HG03558 (cell line): ENCODE results near the gene TERF2IP.

Source experiments
- ATAC-seq: cut with Tn5 transposase; IDR thresholded peaks from one replicate; pipeline ENCODE4 v1.9.1; 2021; ENCODE audit warnings: moderate number of reproducible peaks; ENCODE audit not compliant: unreplicated experiment; ENCODE audit errors: extremely low read depth

Gene TERF2IP

GRCh38 chr16:75632857-75633256 lies 14.7 kb upstream of the TERF2IP start:
- no peak for ATAC-seq

GRCh38 chr16:75635036-75635435 lies 12.5 kb upstream of the TERF2IP start:
- no peak for ATAC-seq

- no peak for ATAC-seq
Observed at GRCh38 chr16:75640598-75640997, 7.0 kb upstream of the TERF2IP start.

- no peak for ATAC-seq
Observed at GRCh38 chr16:75644240-75645012, 3.1 kb upstream of the TERF2IP start.

GRCh38 chr16:75647112-75647491 lies 471 bp upstream of the TERF2IP start:
- peak; percentile 7 for ATAC-seq

- peak; percentile 13 for ATAC-seq
Observed at GRCh38 chr16:75648265-75649076, 898 bp downstream of the TERF2IP start.

GRCh38 chr16:75653922-75654321 lies 6.3 kb downstream of the TERF2IP start:
- ATAC-seq, result no peak

GRCh38 chr16:75658175-75658574 lies 10.6 kb downstream of the TERF2IP start:
- ATAC-seq, result no peak

- no peak for ATAC-seq
Observed at GRCh38 chr16:75660321-75660720, 12.7 kb downstream of the TERF2IP start.

GRCh38 chr16:75660726-75661302 lies 13.2 kb downstream of the TERF2IP start:
- no peak for ATAC-seq

- no peak for ATAC-seq
Observed at GRCh38 chr16:75667503-75667902, 19.9 kb downstream of the TERF2IP start.

GRCh38 chr16:75676909-75677308 lies 29.3 kb downstream of the TERF2IP start, which contains the start of gene CPHXL2:
TSS of gene CPHXL2 (minus strand) at chr16:75677009. CDS start at chr16:75676999, 10 bp downstream.
- no peak for ATAC-seq

- ATAC-seq, result no peak
Observed at GRCh38 chr16:75679366-75679765, 31.8 kb downstream of the TERF2IP start.

- no peak for ATAC-seq
Observed at GRCh38 chr16:75682308-75682707, 34.7 kb downstream of the TERF2IP start.

- no peak for ATAC-seq
Observed at GRCh38 chr16:75687361-75687760, 39.8 kb downstream of the TERF2IP start.

GRCh38 chr16:75695708-75696107 lies 48.1 kb downstream of the TERF2IP start:
- ATAC-seq, result no peak

GRCh38 chr16:75697571-75697970 lies 50.0 kb downstream of the TERF2IP start:
- ATAC-seq, result no peak

GRCh38 chr16:75701361-75701760 lies 53.8 kb downstream of the TERF2IP start, which contains the start of gene DUXB:
TSS of gene DUXB (minus strand) at chr16:75701461. CDS start at chr16:75701418, 43 bp downstream.
- no peak for ATAC-seq

- ATAC-seq, result no peak
Observed at GRCh38 chr16:75702242-75702641, 54.7 kb downstream of the TERF2IP start.

- no peak for ATAC-seq
Observed at GRCh38 chr16:75703306-75703705, 55.7 kb downstream of the TERF2IP start.
